ENCODE data around the gene TAX1BP1. TPM values are rescaled to one million over a fixed set of nuclear protein-coding genes. Genes with fewer than 3 reads are reported as not detected.
"Not testable (repeated sequence)": the region's sequence is repeated elsewhere in the genome, so short reads cannot be mapped to it uniquely, and the experiment has no call there.

The TAX1BP1 gene
- total RNA-seq, 1 donor from 2014 or later: 184 TPM

- no peaks in the 10 kb centered on the region for H3K27me3 ChIP-seq (ENCODE audit: low read depth)
- H3K36me3 ChIP-seq: no peaks in the 10 kb centered on the region
- H3K27ac ChIP-seq (replicated peaks): no peak overlapping the region
- no peak overlapping the region for H3K4me3 ChIP-seq
- intact Hi-C loops (cut with micrococcal nuclease): no loop called here
- H3K4me1 ChIP-seq: peaks cover 41% of the 10 kb centered on the region
- TF ChIP-seq CTCF (IDR thresholded peaks at IDR 0.05; ENCODE audit: borderline replicate concordance): no peak
- no peak for DNase-seq
- H3K9me3 ChIP-seq (replicated peaks): no peaks in the 10 kb centered on the region
These were observed 2.3 kb upstream of the TAX1BP1 start for GRCh38 chr7:27737616-27738015.

- intact Hi-C loops (cut with micrococcal nuclease): no loop called here
- no peaks in the 10 kb centered on the region for H3K36me3 ChIP-seq
- DNase-seq: peak; percentile 18
- peak overlapping the region; percentile 98 for H3K27ac ChIP-seq (replicated peaks)
- no peaks in the 10 kb centered on the region for H3K9me3 ChIP-seq (replicated peaks)
- peaks cover 48% of the 10 kb centered on the region for H3K4me1 ChIP-seq
- TF ChIP-seq CTCF (IDR thresholded peaks at IDR 0.05; ENCODE audit: borderline replicate concordance): no peak
- no peaks in the 10 kb centered on the region for H3K27me3 ChIP-seq (ENCODE audit: low read depth)
- H3K4me3 ChIP-seq: peak overlapping the region; percentile 97
These were observed 557 bp upstream of the TAX1BP1 start for GRCh38 chr7:27739301-27739908.

GRCh38 chr7:27740449-27741086 is 606 bp downstream of the TAX1BP1 start:
- peak overlapping the region; percentile 97 for H3K4me3 ChIP-seq
- intact Hi-C loops (cut with micrococcal nuclease): no loop called here
- no peaks in the 10 kb centered on the region for H3K9me3 ChIP-seq (replicated peaks)
- DNase-seq: peak; percentile 85
- no peaks in the 10 kb centered on the region for H3K36me3 ChIP-seq
- no peaks in the 10 kb centered on the region for H3K27me3 ChIP-seq (ENCODE audit: low read depth)
- TF ChIP-seq CTCF (IDR thresholded peaks at IDR 0.05; ENCODE audit: borderline replicate concordance): no peak
- peaks cover 60% of the 10 kb centered on the region for H3K4me1 ChIP-seq
- H3K27ac ChIP-seq (replicated peaks): peak overlapping the region; percentile 98

- H3K4me3 ChIP-seq; intact Hi-C loops (cut with micrococcal nuclease); H3K36me3 ChIP-seq; H3K9me3 ChIP-seq (replicated peaks); H3K27me3 ChIP-seq (ENCODE audit: low read depth); DNase-seq; H3K27ac ChIP-seq (replicated peaks): not testable (repeated sequence)
- peaks cover 76% of the 10 kb centered on the region for H3K4me1 ChIP-seq
These were observed 2.2 kb downstream of the TAX1BP1 start for GRCh38 chr7:27742091-27742710.

GRCh38 chr7:27745064-27745583 is 5.2 kb downstream of the TAX1BP1 start:
- Histone ChIP-seq H3K4me3 (no peak overlapping the region), H3K9me3 (replicated peaks) (no peaks in the 10 kb centered on the region), H3K27ac (replicated peaks) (peak overlapping the region; percentile 32), H3K4me1 (peaks cover 78% of the 10 kb centered on the region), H3K36me3 (peaks cover 17% of the 10 kb centered on the region), H3K27me3 (ENCODE audit: low read depth) (no peaks in the 10 kb centered on the region)
- intact Hi-C loops (cut with micrococcal nuclease): no loop called here
- peak; percentile 60 for TF ChIP-seq CTCF (IDR thresholded peaks at IDR 0.05; ENCODE audit: borderline replicate concordance)
- no peak for DNase-seq

GRCh38 chr7:27746486-27746885 is 6.5 kb downstream of the TAX1BP1 start:
- H3K4me3 ChIP-seq: no peak overlapping the region
- intact Hi-C loops (cut with micrococcal nuclease): no loop called here
- no peak for TF ChIP-seq CTCF (IDR thresholded peaks at IDR 0.05; ENCODE audit: borderline replicate concordance)
- H3K4me1 ChIP-seq: peaks cover 65% of the 10 kb centered on the region
- no peaks in the 10 kb centered on the region for H3K27me3 ChIP-seq (ENCODE audit: low read depth)
- DNase-seq: no peak
- no peaks in the 10 kb centered on the region for H3K9me3 ChIP-seq (replicated peaks)
- H3K36me3 ChIP-seq: peaks cover 31% of the 10 kb centered on the region
- no peak overlapping the region for H3K27ac ChIP-seq (replicated peaks)
